SK-MEL-5 (cell line): ENCODE data around the gene LENEP. TPM values are rescaled to one million over a fixed set of nuclear protein-coding genes. Genes with fewer than 3 reads are reported as not detected.

Source experiments
- DNase-seq: peaks from one replicate; pipeline ENCODE4 v3.0.0-alpha.2; 2016; ENCODE audit warnings: low read depth, low spot score
- in situ Hi-C: cut with HindIII; loops from 2 replicates; pipeline ENCODE4 v1.10.0; 2016; ENCODE audit warnings: low sequenced_read_pairs, high pct_unique_total_duplicates, low pct_unique_long_range_greater_than_20kb
- total RNA-seq: library from RNA; depleted of rRNA; stranded (reverse); fragments of >200 nt; shearing (Covaris generic); gene quantifications from 2 replicates; pipeline ENCODE4 v1.2.3, GENCODE V29; 2014

The LENEP gene
- total RNA-seq, 1 experiment from 2014 or later, result 1.2 TPM

DNA sequence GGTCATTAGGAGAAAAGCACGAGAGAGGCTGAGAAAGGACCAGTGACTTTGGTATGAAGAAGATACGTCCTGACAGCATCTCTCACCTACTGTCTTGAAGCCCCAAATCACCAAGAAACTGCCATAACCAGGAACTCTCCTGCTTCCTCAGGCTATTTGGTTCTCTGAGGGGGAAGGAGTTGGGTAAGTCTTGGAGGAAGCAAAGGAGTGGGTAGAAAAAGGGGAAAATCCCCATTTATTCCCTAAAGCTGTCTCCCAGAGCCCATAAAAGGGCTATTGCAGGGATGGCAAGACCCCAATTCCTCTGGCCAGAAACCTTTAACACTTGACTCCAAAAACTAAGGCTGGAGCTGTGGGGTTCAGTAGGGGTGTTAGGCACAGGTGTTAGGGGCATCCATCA is 35.4 kb upstream of the LENEP start:
- no peak for DNase-seq
- in situ Hi-C loops, result no loop called here

DNA sequence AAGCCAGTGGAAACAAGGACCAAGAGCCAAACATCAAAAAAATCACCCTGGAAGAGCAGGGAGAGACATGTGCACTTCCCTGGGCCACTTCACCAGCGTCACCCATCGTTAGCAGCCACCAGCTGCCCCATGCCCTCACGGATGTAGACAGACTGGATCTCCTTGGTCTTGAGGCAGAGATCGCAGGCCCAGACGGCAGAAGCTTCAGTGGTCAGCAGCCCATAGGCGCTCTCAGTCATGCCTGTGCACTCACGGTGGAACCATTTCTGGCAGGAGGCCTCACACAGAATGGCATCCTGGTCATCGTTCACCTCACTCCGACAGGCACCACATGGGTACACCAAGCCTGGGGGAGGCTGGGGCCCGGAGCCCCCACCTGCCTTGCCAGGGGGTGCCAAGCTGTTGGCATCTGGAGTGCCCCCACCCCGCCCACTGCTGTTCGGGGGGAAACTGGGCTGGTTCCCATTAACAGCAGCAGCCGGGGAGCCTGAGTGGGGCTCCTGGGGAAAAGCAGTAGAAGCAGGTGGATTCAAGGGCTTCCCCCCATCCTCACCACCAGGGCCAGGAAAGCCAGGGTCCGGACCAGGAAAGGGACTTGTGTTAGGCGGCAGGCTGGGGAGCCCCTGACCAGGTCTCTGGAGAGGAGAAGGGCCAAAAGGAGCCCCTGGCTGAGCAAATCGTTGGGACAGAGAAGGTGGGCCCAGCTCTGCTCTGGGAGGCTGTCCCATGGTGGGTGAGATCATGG is 34.5 kb upstream of the LENEP start:
- in situ Hi-C loops, result no loop called here
- no peak for DNase-seq

DNA sequence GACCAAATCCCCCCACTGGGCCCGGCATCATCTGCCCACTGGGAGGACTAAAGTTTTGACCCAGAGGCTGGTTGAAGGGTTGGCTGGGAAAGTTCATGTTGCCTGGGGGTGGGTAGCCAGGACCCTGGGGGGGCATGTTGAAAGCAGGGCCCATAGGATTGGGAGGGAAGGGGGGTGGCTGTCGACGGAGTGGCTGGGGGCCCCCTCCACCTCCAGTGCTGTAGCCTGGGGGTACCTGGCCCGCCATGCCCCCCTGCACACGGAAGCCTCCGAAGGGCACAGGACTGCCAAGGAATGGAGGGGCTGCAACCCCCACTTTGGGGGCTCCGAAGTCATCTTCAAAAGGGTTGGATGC is 34.0 kb upstream of the LENEP start:
- no peak for DNase-seq
- in situ Hi-C loops, result no loop called here

- no peak for DNase-seq
Observed at GRCh38 chr1:154960446-154961136, 32.8 kb upstream of the LENEP start.

GRCh38 chr1:154961207-154962155 is 31.9 kb upstream of the LENEP start, which contains the start of gene PYGO2:
Gene PYGO2 (minus strand): TSS chr1:154961782. CDS start chr1:154961576, 206 bp downstream.
- in situ Hi-C loops, result no loop called here

More at GRCh38 chr1:154960446-154961136, 32.8 kb upstream of the LENEP start:
- in situ Hi-C loops, result no loop called here

DNA sequence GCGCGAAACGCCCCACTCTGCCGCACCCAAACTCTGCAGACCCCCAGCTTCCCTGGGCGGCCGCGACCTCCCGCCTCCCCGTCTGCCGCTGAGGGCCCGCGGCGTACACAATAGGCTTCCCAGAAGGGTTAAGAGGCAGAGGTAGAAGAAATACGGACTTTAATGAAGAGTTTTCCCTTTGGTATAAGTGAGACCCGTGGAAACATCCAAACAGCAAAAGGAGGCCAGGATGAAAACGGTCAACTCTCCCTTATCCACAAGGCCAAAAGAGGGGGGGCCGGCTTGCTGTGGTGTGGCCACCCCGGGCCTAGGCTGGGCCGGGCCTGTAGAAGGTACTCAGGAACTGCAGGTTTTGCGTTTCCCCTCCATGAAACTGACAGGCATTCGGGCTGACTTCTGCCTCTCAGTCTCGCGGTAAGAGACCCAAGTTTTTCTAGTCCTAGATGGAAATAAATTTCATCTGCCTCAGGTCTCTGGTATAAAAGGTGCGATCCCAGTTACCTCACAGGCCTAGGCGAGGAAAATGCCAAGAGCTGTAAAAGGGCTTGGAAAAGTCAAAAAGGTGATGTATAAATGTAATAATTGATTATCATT is 31.1 kb upstream of the LENEP start:
- in situ Hi-C loops, result no loop called here
- no peak for DNase-seq

More at GRCh38 chr1:154961207-154962155, 31.9 kb upstream of the LENEP start, which contains the start of gene PYGO2:
- DNase-seq, result peak; percentile 72

- DNase-seq, result no peak
- in situ Hi-C loops, result no loop called here
Observed at GRCh38 chr1:154962795-154963330, 30.5 kb upstream of the LENEP start.

- DNase-seq, result no peak
- in situ Hi-C loops, result no loop called here
Observed at GRCh38 chr1:154963643-154964042, 29.7 kb upstream of the LENEP start.

DNA sequence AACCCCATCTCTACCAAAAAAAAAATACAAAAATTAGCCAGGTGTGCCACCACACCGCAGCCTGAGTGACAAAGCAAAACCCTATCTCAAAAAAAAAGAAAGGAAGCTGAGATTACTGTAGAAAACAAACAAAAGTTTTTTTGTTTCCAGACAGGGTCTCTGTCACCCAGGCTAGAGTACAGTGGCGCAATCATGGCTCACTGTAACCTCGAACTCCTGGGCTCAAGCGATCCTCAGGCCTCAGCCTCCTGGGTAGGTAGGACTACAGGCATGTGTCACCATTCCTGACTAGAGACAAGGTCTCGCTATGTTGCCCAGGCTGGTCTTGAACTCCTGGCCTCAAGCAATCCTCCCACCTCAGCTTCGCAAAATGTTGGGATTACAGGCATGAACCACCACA is 29.0 kb upstream of the LENEP start:
- in situ Hi-C loops, result no loop called here
- no peak for DNase-seq

GRCh38 chr1:154966111-154966510 is 27.3 kb upstream of the LENEP start:
- no peak for DNase-seq
- in situ Hi-C loops, result no loop called here

GRCh38 chr1:154967331-154967950 is 25.9 kb upstream of the LENEP start:
- no peak for DNase-seq
- in situ Hi-C loops, result no loop called here

GRCh38 chr1:154968731-154969130 is 24.7 kb upstream of the LENEP start:
- in situ Hi-C loops, result no loop called here
- no peak for DNase-seq

GRCh38 chr1:154969246-154969645 is 24.1 kb upstream of the LENEP start:
- no peak for DNase-seq
- in situ Hi-C loops, result no loop called here

DNA sequence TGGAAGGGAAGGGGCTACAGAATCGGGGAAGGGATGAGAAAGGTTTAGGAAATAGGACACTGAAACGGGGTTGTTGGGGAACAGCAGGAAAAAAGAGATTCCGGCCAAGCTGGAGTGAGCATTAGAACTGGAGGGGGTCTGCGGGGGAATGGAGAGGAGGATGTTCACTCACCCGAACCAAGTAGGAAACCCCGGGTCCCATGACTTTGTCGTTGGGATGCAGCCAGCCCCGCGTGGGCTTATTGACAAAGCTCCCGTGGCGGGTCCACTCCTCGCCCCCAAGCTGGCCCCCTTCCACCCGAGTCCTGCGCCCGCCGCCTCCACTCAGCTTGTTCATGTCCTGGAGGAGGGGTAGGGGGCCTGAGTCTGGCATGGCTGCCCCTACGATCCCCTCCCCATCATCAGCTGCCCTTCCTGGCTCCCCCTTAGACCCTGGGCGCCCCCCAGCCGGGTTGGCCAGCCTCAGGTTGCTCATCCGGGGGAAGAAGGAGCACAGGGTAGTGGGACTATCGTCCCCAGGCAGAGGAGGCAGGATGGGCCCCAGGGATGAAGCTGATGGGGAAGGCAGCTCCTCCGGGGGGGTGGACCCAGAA is 23.4 kb upstream of the LENEP start:
- no peak for DNase-seq
- in situ Hi-C loops, result no loop called here

DNA sequence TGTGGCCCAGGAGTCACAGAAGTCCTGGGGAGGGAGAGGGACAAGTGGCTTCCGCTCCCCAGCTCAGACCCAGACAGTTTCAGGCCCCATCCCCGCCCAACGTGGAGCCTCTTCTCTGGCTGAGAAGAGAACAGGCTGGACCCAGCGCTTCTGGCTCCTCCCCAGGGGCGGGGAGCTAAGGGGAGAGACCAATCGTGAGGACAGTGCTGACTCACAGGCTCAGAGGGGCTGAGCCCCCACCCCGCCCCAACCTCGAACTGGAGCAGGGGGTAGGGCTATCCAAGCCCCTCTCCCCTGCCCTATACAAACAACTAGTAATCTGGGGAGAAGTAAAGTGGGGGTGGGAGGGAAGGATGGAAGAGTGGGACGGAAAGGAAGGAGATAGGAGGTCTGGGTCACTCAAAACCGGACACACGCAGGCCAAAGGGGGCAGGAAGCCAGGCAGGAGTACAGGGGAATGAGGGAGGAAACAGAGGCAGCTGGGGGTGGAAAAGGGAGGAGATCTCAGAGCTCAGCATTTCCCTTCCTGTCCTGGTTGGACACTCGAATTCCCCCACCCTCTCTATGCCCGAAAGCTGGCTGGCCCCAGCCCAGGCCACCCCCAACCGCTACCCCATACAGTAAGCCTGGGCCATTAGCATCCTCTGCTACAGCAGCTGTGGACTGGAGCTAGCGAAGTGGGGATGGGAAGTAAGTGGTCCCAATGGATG is 22.6 kb upstream of the LENEP start, which contains the start of gene SHC1:
SHC1 (minus strand) TSS at position 117 of the 710 bp plus-strand sequence. CDS start 221 bp downstream, outside the sequence.
- in situ Hi-C loops, result no loop called here
- DNase-seq, result peak; percentile 90
